Measurements from ENCODE around the gene DNAH14.
"Not testable (repeated sequence)": the region's sequence is repeated elsewhere in the genome, so short reads cannot be mapped to it uniquely, and the experiment has no call there.

DNAH14 gene

DNA sequence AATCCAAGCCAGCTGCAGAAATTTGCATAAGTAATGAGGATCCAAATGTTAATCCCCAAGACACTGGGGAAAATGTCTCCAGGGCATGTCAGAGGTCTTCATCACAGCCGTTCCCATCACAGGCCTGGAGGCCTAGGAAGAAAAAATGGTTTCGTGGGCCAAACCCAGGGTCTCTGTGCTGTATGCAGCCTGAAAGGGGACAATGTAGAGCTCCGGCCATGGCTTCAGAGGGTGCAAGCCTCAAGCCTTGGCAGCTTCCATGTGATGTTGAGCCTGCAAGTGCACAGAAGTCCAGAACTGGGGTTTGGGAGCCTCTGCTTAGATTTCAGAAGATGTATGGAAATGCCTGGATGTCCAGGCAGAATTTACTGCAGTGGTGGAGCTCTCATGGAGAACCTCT, 247.9 kb downstream of the DNAH14 start:
- no CpG with 5 or more reads among the region's 3 CpGs for WGBS, 2 donors (ENCODE audit: extremely low coverage in 2 of 2, insufficient read length in 2 of 2, insufficient replicate concordance in 1 of 2)
- not testable (repeated sequence) for H2BK5ac ChIP-seq (ENCODE audit: low read length); H4K8ac ChIP-seq (ENCODE audit: low read depth, low read length); H3K27me3 ChIP-seq (ENCODE audit: control insufficient read depth in 3 of 3, insufficient read depth in 3 of 3, low read depth in 1 of 3, low read length in 3 of 3); H3K79me1 ChIP-seq (ENCODE audit: low read depth, low read length); H2AFZ ChIP-seq (ENCODE audit: low read length); H2BK12ac ChIP-seq (ENCODE audit: low read length); H3K4me3 ChIP-seq (ENCODE audit: low read length in 2 of 2); H4K91ac ChIP-seq (ENCODE audit: low read depth, low read length, poor library complexity); H3K23ac ChIP-seq (ENCODE audit: low read depth, low read length, poor library complexity); H2AK5ac ChIP-seq (ENCODE audit: low read depth, low read length); H3K36me3 ChIP-seq (replicated peaks in 1 of 2; ENCODE audit: control insufficient read depth in 2 of 2, insufficient read depth in 2 of 2, low read length in 2 of 2); H3K27ac ChIP-seq (replicated peaks; ENCODE audit: low read length); H3K18ac ChIP-seq (ENCODE audit: low read length); H3K14ac ChIP-seq (ENCODE audit: low read length); H3K4me2 ChIP-seq (ENCODE audit: insufficient read depth, low read length, poor library complexity, severe bottlenecking); H2BK15ac ChIP-seq (ENCODE audit: low read length); H3K4me1 ChIP-seq (ENCODE audit: control insufficient read depth in 2 of 2, insufficient read depth in 1 of 2, low read depth in 1 of 2, low read length in 2 of 2); H3K4ac ChIP-seq (ENCODE audit: low read length); DNase-seq (ENCODE audit: low spot score); H3K9ac ChIP-seq (ENCODE audit: low read depth, low read length, poor library complexity); H2BK120ac ChIP-seq (ENCODE audit: low read depth, low read length)
- H3K9me3 ChIP-seq (replicated peaks in 1 of 2; ENCODE audit: control insufficient read depth in 2 of 2, insufficient read depth in 1 of 2, low read depth in 1 of 2, low read length in 2 of 2) = peaks cover 3 to 15% of the 10 kb centered on the region in 2 donors

DNA sequence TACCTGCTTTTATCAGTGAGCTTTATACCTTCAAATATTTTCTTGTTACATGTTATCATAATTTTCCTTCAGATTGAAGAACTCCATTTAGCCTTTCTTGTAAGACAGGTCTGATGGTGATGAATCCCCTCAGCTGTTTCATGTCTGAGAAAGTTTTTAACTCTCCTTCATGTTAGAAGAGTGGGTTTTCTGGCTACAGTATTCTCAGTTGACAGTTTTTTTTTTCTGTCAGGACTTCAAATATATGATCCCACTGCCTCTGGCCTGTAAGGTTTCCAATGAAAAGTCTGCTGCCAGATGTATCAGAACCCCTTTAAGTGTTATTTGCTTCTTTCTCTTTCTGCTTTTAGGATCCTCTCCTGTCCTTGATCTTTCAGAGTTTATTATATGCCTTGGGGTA, 250.2 kb downstream of the DNAH14 start:
- Histone ChIP-seq H2BK15ac (ENCODE audit: low read length) (no peak overlapping the region), H3K9me3 (replicated peaks in 1 of 2; ENCODE audit: control insufficient read depth in 2 of 2, insufficient read depth in 1 of 2, low read depth in 1 of 2, low read length in 2 of 2) (peaks cover 3 to 15% of the 10 kb centered on the region in 2 donors), H3K23ac (ENCODE audit: low read depth, low read length, poor library complexity) (no peak overlapping the region), H3K18ac (ENCODE audit: low read length) (no peak overlapping the region), H2BK12ac (ENCODE audit: low read length) (no peak overlapping the region), H3K4me2 (ENCODE audit: insufficient read depth, low read length, poor library complexity, severe bottlenecking) (no peak overlapping the region), H3K36me3 (replicated peaks in 1 of 2; ENCODE audit: control insufficient read depth in 2 of 2, insufficient read depth in 2 of 2, low read length in 2 of 2) (no peaks in the 10 kb centered on the region), H3K79me1 (ENCODE audit: low read depth, low read length) (no peaks in the 10 kb centered on the region), H3K4me1 (ENCODE audit: control insufficient read depth in 2 of 2, insufficient read depth in 1 of 2, low read depth in 1 of 2, low read length in 2 of 2) (no peaks in the 10 kb centered on the region), H3K9ac (ENCODE audit: low read depth, low read length, poor library complexity) (no peak overlapping the region), H3K4me3 (ENCODE audit: low read length in 2 of 2) (no peak overlapping the region), H2AFZ (ENCODE audit: low read length) (no peak overlapping the region), H4K91ac (ENCODE audit: low read depth, low read length, poor library complexity) (no peak overlapping the region), H3K14ac (ENCODE audit: low read length) (no peak overlapping the region), H2BK120ac (ENCODE audit: low read depth, low read length) (no peak overlapping the region), H3K27me3 (ENCODE audit: control insufficient read depth in 3 of 3, insufficient read depth in 3 of 3, low read depth in 1 of 3, low read length in 3 of 3) (no peaks in the 10 kb centered on the region), H2BK5ac (ENCODE audit: low read length) (no peak overlapping the region), H4K8ac (ENCODE audit: low read depth, low read length) (no peak overlapping the region), H3K4ac (ENCODE audit: low read length) (no peak overlapping the region), H3K27ac (replicated peaks; ENCODE audit: low read length) (no peak overlapping the region), H2AK5ac (ENCODE audit: low read depth, low read length) (no peak overlapping the region)
- no peak for DNase-seq (ENCODE audit: low spot score)

DNA sequence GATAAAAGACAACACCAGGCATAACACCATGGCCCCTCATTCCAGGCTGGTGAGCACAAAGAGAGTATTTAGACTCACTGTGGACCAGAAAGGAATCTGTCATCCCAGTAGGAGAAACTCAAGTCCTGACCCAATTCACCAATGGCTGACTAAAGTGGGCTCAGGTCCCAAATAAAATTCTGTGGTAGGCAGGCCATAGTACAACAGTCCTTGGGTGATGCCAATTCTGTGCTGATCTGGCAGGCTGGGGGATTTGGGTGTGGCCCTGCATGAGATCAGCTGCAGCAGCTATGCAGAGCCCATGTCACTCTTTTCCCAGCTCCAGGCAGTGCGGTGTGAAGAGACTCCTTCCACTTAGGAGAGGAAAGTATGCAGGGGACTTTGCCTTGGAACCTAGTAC, 253.2 kb downstream of the DNAH14 start:
- Histone ChIP-seq H3K9ac (ENCODE audit: low read depth, low read length, poor library complexity) (no peak overlapping the region), H3K9me3 (replicated peaks in 1 of 2; ENCODE audit: control insufficient read depth in 2 of 2, insufficient read depth in 1 of 2, low read depth in 1 of 2, low read length in 2 of 2) (peaks cover 1 to 11% of the 10 kb centered on the region in 2 donors), H3K36me3 (replicated peaks in 1 of 2; ENCODE audit: control insufficient read depth in 2 of 2, insufficient read depth in 2 of 2, low read length in 2 of 2) (no peaks in the 10 kb centered on the region), H2BK15ac (ENCODE audit: low read length) (no peak overlapping the region), H4K91ac (ENCODE audit: low read depth, low read length, poor library complexity) (no peak overlapping the region), H3K79me1 (ENCODE audit: low read depth, low read length) (no peaks in the 10 kb centered on the region), H2BK120ac (ENCODE audit: low read depth, low read length) (no peak overlapping the region), H3K4me1 (ENCODE audit: control insufficient read depth in 2 of 2, insufficient read depth in 1 of 2, low read depth in 1 of 2, low read length in 2 of 2) (no peaks in the 10 kb centered on the region), H2AFZ (ENCODE audit: low read length) (no peak overlapping the region), H3K4me3 (ENCODE audit: low read length in 2 of 2) (no peak overlapping the region), H4K8ac (ENCODE audit: low read depth, low read length) (no peak overlapping the region), H3K27ac (replicated peaks; ENCODE audit: low read length) (no peak overlapping the region), H3K4me2 (ENCODE audit: insufficient read depth, low read length, poor library complexity, severe bottlenecking) (no peak overlapping the region), H3K23ac (ENCODE audit: low read depth, low read length, poor library complexity) (no peak overlapping the region), H3K14ac (ENCODE audit: low read length) (no peak overlapping the region), H2BK12ac (ENCODE audit: low read length) (no peak overlapping the region), H2AK5ac (ENCODE audit: low read depth, low read length) (no peak overlapping the region), H3K18ac (ENCODE audit: low read length) (no peak overlapping the region), H3K4ac (ENCODE audit: low read length) (no peak overlapping the region), H3K27me3 (ENCODE audit: control insufficient read depth in 3 of 3, insufficient read depth in 3 of 3, low read depth in 1 of 3, low read length in 3 of 3) (no peaks in the 10 kb centered on the region), H2BK5ac (ENCODE audit: low read length) (no peak overlapping the region)
- no CpG with 5 or more reads among the region's 1 CpG for WGBS, 2 donors (ENCODE audit: extremely low coverage in 2 of 2, insufficient read length in 2 of 2, insufficient replicate concordance in 1 of 2)
- no peak for DNase-seq (ENCODE audit: low spot score)

DNA sequence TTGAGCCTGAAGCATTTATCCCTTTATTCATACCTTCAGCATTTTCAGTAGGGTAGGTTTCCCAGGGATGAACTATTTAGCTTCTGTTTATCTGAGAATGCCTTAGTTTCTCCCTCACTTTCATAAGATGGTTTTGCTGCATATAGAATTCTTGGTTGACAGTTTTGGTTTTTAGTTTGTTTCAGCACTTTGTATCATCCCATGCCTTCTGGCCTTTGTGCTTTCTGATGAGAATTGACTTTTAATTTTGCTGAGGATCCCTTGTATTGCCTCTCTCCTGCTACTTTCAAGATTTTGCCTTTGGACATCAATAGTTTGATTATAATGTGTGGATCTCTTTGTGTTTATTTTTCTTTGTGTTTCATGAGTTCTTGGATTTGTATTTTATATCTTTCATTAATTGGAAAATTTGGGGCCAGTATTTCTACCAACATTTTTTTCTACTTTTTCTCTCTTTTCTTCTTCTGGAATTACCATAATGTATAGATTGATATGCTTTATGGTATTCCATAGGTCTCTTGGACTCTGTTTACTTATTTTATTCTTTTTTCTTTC, 261.8 kb downstream of the DNAH14 start:
- no peak overlapping the region for H3K18ac ChIP-seq (ENCODE audit: low read length)
- no peak overlapping the region for H3K4ac ChIP-seq (ENCODE audit: low read length)
- peaks cover 2 to 10% of the 10 kb centered on the region in 2 donors for H3K9me3 ChIP-seq (replicated peaks in 1 of 2; ENCODE audit: control insufficient read depth in 2 of 2, insufficient read depth in 1 of 2, low read depth in 1 of 2, low read length in 2 of 2)
- no peaks in the 10 kb centered on the region for H3K27me3 ChIP-seq (ENCODE audit: control insufficient read depth in 3 of 3, insufficient read depth in 3 of 3, low read depth in 1 of 3, low read length in 3 of 3)
- H2BK5ac ChIP-seq (ENCODE audit: low read length) = no peak overlapping the region
- no peaks in the 10 kb centered on the region for H3K4me1 ChIP-seq (ENCODE audit: control insufficient read depth in 2 of 2, insufficient read depth in 1 of 2, low read depth in 1 of 2, low read length in 2 of 2)
- no peak overlapping the region for H4K8ac ChIP-seq (ENCODE audit: low read depth, low read length)
- no peaks in the 10 kb centered on the region for H3K36me3 ChIP-seq (replicated peaks in 1 of 2; ENCODE audit: control insufficient read depth in 2 of 2, insufficient read depth in 2 of 2, low read length in 2 of 2)
- no peak overlapping the region for H3K9ac ChIP-seq (ENCODE audit: low read depth, low read length, poor library complexity)
- no peak for DNase-seq (ENCODE audit: low spot score)
- H2BK12ac ChIP-seq (ENCODE audit: low read length) = no peak overlapping the region
- H3K14ac ChIP-seq (ENCODE audit: low read length) = no peak overlapping the region
- no peak overlapping the region for H3K4me2 ChIP-seq (ENCODE audit: insufficient read depth, low read length, poor library complexity, severe bottlenecking)
- H3K79me1 ChIP-seq (ENCODE audit: low read depth, low read length) = no peaks in the 10 kb centered on the region
- H3K4me3 ChIP-seq (ENCODE audit: low read length in 2 of 2) = no peak overlapping the region
- no peak overlapping the region for H2BK120ac ChIP-seq (ENCODE audit: low read depth, low read length)
- H2AK5ac ChIP-seq (ENCODE audit: low read depth, low read length) = no peak overlapping the region
- no peak overlapping the region for H3K23ac ChIP-seq (ENCODE audit: low read depth, low read length, poor library complexity)
- no peak overlapping the region for H4K91ac ChIP-seq (ENCODE audit: low read depth, low read length, poor library complexity)
- H2BK15ac ChIP-seq (ENCODE audit: low read length) = no peak overlapping the region
- H2AFZ ChIP-seq (ENCODE audit: low read length) = no peak overlapping the region
- H3K27ac ChIP-seq (replicated peaks; ENCODE audit: low read length) = no peak overlapping the region

Data from neuronal stem cell (in vitro differentiated cells).